ENCODE measurements around the gene C1QA.
"Not testable (repeated sequence)": the region's sequence is repeated elsewhere in the genome, so short reads cannot be mapped to it uniquely, and the experiment has no call there.

Gene C1QA

DNA sequence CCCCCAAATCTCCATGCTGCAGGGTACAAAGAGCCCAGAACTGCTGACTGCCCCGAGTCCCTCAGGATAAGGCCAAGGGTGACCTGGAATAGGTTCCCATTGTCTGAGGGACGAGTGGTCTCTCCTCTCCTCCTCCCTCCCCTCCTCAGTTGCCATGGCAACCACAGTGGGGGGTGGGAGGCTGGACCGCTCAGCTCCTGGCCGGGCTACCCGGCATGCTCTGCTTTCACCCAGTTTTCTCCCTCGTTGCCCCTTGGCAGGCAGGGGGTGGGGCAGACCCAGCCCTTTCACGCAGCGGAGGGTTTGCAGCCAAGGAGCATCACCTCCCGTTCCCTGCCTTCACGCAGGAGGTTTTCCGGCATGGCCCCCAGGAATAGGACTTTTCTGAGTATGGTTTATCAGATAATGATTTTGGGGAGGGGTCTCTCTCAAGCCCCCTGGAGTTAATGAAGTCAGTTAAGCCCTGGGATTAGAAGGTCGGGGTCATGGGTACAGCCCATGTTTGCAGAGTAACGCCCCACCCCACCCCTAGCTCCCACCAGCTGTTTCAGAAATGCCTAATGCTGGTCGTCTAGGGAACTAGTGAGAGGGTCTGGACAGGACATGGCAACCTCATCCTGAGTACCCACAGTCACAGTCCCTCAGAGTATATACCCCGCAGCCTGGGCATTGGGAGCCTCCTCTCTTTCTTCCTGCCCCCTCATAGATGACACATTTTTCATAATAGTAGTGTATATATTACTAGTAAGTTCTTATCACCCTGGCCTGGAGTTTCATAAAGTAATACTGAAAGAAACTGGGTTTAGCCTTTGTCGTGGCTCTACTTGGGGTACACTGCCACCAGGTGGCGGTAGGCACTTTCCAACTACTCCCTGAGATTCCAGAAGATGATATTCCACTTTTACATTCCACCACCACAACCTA lies 37.3 kb downstream of the C1QA start:
- no peak for DNase-seq (ENCODE audit: low read depth in 2 of 2)

DNA sequence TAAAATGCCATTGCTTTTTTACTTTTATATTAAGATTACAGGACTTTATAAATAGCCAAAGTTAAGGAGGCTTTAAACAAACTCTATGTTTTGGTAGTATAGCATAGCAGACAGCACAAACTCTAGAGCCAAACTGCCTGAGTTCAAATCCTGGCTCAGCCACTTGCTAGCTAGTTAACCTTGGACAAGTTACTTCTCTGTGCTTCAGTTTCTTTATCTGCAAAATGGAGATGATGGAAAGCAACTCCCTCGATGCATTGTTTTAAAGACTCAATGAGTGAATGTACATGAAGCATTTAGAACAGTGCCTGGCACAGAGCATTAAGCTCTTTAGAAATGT lies 38.0 kb downstream of the C1QA start:
- DNase-seq (ENCODE audit: low read depth in 2 of 2) = no peak

DNA sequence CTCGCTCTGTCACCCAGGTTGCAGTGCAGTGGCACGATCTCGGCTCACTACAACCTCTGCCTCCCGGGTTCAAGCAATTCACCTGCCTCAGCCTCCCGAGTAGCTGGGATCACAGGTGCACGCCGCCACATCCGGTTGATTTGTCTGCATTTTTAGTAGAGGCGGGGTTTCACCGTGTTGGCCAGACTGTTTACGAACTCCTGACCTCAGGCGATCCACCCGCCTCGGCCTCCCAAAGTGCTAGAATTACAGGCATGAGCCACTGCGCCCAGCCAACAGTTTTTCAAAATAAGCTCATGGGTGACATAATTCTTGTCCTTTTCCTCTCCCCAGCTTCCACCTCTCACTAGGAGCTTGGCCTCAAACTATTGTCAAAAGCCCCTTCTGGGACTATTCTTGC lies 39.7 kb downstream of the C1QA start:
- DNase-seq (ENCODE audit: low read depth in 2 of 2) = not testable (repeated sequence)

DNA sequence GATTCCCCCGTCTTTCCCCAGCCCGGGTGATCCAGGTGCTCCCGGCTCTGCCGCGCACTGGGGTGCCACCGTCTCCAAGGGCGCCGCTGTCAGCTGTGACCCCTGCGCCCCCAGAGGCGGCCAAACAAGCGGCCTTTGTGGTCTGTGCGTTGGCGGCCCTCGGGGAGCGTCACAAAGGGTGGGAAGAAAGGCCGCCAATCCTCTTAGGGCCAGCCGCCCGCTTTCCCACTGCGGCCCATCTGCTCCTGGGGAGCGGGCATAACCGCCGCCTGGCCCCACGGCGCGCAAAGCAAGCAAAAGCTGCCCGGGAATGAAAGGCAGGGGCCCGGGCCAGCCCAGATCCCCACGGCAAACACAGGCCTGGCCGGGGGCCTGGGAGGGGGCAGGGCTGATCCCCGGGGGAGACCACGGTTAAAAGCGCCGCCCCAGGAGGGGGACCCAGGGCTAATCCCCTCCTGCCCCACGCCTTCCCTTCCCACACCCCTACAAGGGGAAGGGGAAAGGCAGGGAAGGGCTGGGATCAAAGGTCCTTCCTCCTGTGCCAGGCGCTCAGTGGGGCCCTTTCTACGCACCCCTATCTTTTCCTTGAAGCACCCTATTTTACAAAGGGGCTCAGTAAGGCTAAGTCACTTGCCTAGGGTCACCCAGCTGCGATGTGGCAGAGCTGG lies 40.6 kb downstream of the C1QA start:
- DNase-seq (ENCODE audit: low read depth in 2 of 2) = no peak

DNA sequence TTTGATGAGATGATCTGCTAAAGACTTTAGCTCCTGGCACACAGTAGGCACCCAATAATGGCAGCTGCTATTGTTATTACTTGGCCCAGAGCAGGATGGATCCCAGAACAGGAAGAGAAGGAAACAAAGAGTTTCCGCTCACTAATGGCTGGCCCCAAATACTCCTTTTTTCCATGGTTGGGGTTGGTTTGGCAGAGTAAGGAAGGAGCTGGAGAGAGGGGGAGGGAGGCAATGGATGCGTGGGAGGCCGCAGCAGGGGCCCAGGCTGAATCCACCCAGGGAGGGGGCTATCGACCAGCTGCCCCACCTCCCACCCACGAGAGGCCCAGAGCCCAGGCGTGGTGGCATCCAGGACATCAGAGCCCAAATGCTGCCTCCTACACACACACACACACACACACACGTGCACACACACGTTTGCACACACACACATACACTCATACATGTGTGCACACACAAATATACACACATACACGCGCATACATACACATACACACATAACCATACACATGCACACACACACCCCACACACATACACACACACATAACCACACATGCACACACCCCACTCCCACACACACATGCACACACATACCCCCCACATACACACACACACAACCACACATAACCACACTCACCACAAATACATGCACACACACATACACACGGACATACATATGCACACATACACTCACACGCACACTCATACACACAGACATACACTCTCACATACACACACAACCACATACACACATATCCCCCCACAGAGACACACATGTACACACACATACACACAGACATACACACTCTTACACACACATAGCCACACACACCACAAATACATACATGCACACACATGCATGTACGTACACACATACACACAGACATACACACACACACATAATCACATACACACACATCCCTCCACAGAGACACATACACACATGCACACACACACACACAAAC lies 41.8 kb downstream of the C1QA start:
- no peak for DNase-seq (ENCODE audit: low read depth in 2 of 2)

DNA sequence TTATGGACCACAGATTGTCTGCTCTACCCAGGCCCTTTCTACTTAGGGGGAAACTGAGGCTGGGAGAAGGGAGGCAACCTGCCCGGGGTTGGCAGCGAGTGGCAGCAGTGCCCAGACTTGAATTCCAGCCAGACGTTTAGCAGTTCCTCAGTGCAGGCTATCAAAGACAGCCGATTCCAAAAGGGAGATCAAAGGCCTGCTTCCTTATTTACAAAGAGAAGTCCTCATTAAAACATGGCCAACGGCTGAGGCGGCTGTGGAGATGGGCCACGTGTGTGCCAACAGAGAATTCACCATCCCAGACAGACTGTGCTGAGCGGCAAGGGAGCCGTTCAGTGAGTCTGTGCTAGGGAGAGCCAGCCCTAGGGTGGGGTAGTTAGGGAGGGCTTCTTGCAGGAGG lies 44.3 kb downstream of the C1QA start:
- DNase-seq (ENCODE audit: low read depth in 2 of 2) = no peak

DNA sequence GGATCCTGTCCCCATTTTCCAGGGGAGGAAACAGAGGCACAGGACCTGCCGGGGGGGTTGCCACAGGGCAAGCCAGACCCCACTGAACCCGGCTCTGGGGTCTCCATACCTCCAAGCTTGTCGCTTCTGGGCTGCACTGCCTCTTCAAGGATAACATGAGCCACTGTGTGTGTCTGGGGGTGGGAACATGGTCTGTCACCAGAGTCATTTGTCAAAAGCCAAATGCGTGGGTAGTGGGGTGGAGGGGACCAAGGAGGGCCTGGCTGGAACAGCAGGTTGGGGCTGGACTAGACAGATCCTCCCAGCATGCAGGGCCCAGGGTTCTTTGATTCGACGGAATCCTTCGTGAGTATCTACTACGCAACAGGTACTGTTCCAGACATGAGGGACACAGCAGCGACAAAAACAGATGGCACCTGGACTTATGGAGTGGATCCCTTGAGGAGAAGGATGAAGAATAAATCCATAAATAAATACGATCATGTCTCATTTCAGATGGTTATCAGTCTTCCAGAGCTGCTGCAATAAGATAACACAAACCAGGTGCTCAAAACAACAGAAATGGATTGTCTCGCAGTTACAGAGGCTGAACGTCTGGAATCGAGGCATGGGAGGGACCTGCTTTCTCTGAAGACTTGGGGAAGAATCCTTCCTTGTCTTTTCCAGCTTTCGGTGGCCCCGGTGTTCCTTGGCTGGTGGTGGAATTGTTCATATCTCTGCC lies 45.3 kb downstream of the C1QA start:
- DNase-seq (ENCODE audit: low read depth in 2 of 2) = no peak

DNA sequence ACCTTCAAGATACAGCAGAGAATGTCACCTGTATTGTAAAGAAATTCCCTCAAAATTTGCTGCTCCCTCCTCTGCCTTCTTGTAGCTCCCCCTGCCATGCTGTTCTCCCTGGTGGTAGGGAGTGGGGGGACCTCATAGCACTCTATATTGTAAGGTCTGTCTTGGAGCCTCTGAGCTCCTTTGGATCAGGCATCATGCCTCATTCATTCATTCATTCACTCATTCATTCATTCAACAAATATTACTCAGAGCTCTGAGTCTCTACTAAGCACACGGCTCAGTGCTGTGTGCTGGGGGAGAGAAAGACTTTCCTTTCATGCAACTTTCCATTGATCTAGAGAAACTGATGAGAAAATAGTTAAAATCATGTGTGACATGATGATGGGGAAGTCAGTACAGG lies 47.1 kb downstream of the C1QA start:
- DNase-seq (ENCODE audit: low read depth in 2 of 2) = no peak

DNA sequence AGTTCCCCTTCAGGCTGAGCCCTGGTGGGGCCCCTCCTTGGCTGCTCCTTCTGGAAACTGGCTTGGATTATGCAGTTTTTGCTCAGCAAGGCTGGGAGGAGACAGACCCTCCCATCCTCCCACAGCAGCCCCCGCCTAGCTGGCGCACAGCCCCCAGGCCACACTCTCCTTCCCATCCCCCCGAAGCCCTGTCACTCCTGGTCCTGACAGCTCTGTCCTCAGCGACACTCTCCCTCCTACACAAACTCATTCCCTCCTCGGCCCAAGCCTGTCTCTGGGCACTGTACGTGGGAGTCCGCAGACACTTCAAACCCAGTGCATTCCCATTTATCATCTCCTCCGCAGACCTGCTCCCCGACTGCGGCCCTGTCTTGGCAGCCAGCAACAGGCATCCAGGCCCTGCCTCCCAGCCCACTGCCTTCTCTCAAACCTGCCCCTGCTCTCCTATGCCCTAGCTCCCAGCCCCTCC lies 49.2 kb downstream of the C1QA start:
- DNase-seq (ENCODE audit: low read depth in 2 of 2) = no peak

DNA sequence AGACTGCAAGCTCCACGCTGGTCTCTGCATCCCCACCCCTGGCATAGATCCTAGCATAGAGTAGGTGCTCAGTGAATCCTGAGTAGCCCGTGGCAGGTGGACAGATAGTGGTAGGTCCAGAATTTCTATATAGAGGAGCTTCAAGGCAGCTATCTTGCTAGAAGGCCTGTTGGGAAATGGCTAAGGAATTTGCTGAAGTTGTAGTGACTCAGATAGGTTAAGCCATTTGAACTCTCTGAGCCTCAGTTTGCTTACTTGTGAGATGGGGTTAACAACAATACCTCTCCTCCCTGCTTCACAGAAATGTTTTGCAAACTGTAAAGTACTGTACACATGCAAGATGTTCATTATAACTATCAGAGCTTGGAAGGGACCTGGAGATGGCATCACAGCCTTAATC lies 50.8 kb downstream of the C1QA start:
- no peak for DNase-seq (ENCODE audit: low read depth in 2 of 2)

DNA sequence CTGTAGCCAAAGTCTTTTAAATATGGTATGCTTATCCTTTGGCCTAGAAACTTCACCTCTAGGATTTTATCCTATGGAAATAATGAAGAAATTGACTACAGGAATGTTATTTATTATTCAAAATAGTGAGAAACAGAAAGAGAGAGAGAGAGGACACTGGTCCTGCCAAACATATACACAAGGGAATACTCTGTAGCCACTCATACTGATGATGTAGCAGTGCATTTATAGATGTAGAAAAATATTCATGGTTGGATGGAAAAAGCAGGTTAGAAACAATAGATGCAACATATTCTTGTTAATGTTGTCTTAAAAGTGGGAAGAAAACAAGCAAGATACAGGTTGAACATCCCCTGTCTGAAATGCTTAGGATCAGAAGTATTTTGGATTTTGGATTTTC lies 52.0 kb downstream of the C1QA start:
- DNase-seq (ENCODE audit: low read depth in 2 of 2) = no peak

Measured in activated CD8-positive, alpha-beta memory T cell treated with anti-CD3 and anti-CD28 coated beads for 4 hours (primary cell).